NT2/D1 (cell line): ENCODE measurements around the gene TCTA.

Experiments used
- DNase-seq: peaks from one replicate; pipeline ENCODE4 v3.0.0-alpha.2; 2011; ENCODE audit warnings: low read depth, low spot score
- H3K27me3 ChIP-seq: 2 replicates; pipeline ENCODE4 v1.6.0; 2011; ENCODE audit warnings: mild to moderate bottlenecking; ENCODE audit not compliant: insufficient read length, insufficient read depth
- H3K36me3 ChIP-seq: 2 replicates; pipeline ENCODE4 v1.6.1; 2011; ENCODE audit warnings: mild to moderate bottlenecking, low read length, mixed read lengths; ENCODE audit not compliant: insufficient read depth, insufficient read length
- H3K4me1 ChIP-seq: 2 replicates; pipeline ENCODE4 v1.5.1; 2011; ENCODE audit not compliant: insufficient read depth, insufficient read length
- H3K4me3 ChIP-seq: 2 replicates; pipeline ENCODE4 v1.5.1; 2011; ENCODE audit warnings: low read depth; ENCODE audit not compliant: insufficient read length
- H3K9ac ChIP-seq: 2 replicates; pipeline ENCODE4 v1.6.0; 2011; ENCODE audit warnings: low read depth; ENCODE audit not compliant: insufficient read length
- H3K9me3 ChIP-seq: 2 replicates; pipeline ENCODE4 v1.5.1; 2011; ENCODE audit warnings: mild to moderate bottlenecking, low read length; ENCODE audit not compliant: insufficient read depth
- SUZ12 ChIP-seq: IDR thresholded peaks from 2 replicates; pipeline ENCODE4 v1.6.1; 2011; ENCODE audit not compliant: insufficient read length, insufficient read depth; ENCODE audit errors: extremely low read depth
- YY1 ChIP-seq: IDR thresholded peaks from 2 replicates; pipeline ENCODE4 v1.6.1; 2011; ENCODE audit not compliant: insufficient read length, insufficient read depth
- ZNF274 ChIP-seq: IDR thresholded peaks from 2 replicates; pipeline ENCODE4 v1.6.1; 2011; ENCODE audit warnings: mild to moderate bottlenecking, low read depth, low read length

Gene TCTA

DNA sequence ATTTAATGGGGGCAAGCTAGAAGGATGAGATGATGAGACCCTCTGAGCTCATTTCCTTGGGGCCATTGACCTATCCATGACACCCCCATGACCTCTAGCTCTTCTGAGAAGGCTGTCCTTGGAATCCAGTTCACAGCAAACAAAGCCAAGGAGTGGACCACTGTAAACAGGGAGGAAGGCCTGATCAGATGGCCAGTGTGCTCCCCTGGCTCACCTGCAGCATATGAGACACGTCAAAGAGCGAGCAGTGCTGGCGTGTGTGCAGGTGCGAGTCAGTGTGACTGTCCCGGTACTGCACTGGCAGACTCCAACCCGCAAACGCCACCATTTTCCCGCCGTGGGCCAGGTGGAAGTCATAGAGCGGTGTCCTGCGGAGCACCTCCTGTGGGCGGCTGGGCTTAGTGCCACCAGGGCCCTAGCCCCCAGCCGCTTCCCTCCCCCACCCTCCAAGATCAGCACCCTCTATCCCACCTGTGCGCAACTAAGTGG lies 9.7 kb downstream of the TCTA start:
- H3K9ac ChIP-seq, result peak overlapping the region; percentile 84
- H3K4me3 ChIP-seq, result peak overlapping the region; percentile 58
- H3K27me3 ChIP-seq, result no peaks in the 10 kb centered on the region
- DNase-seq, result no peak
- peaks cover 51% of the 10 kb centered on the region for H3K36me3 ChIP-seq
- no peaks in the 10 kb centered on the region for H3K9me3 ChIP-seq
- peak; percentile 7 for TF ChIP-seq YY1
- TF ChIP-seq SUZ12, result no peak
- H3K4me1 ChIP-seq, result peaks cover 24% of the 10 kb centered on the region

DNA sequence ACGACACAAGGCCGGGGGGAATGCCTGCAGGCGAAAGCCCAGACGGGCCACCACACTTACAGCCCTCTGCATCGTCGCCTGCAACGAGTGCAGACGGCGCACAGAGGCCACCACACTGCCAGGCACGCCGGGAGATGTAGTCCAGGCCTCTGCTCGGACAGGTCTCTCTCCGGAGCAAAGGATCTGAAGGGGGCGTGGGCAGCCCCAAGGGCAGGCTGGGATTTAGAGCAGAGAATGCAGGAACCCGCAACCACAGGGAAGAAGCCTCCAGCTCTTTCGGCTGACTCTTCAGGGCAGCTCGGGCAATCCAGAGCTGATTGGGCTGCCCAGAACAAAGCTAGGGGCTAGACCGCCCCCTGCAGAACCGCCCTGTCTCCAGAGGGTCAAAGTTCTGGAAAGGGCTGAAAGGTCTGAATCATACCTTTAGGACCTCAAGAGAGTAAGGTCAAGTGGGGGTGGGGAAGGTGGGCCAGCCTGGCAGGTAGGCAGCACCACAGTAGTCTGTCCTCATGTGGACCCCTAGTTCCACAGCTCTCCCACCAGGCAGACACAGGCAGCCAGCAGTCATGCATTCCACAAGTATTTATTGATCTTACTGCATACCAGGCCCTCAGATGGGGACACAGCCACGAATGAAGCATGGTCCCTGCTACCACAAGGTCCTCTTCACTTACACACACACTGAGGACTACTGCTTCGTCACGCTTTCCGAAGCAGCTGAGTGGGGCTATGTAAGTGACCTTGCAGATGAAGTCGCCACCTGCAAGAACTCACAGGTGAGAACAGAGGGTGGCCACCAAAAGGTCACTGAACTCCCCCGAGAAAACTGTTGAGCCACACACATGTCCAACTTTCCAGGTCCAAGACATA lies 10.4 kb downstream of the TCTA start, which contains the start of gene AMT:
Gene AMT, minus strand, starts transcription at position 95 of the 870 bp plus-strand sequence. Its CDS starts 23 bp downstream, at position 72.
- DNase-seq, result peak; percentile 80
- TF ChIP-seq YY1 (peak; percentile 4), ZNF274 (no peak)
- Histone ChIP-seq H3K27me3 (no peaks in the 10 kb centered on the region), H3K9me3 (no peaks in the 10 kb centered on the region), H3K4me1 (peaks cover 17% of the 10 kb centered on the region), H3K4me3 (peak within 1 kb of the TSS; percentile 58), H3K9ac (peak within 1 kb of the TSS; percentile 84), H3K36me3 (peaks cover 44% of the 10 kb centered on the region)

DNA sequence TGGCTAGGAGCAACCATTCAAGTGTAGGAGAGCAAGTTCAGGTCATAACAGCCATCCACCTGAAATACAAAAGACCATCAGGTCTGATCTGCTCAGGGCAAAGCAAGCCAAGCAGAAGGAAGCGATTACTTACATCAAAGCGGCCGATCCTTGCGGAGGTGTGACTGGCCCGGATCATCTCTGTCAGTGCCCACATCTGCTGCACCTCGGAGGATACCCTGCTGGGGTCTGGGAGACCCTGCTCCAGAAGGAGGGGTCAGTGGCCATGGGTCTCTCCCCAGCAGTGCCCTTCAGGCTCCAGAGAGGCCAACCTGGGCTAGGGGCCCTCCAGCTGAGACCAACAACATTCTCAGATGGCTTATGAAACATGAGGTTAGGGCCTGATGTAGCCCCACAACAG lies 12.6 kb downstream of the TCTA start:
- Histone ChIP-seq H3K9me3 (no peaks in the 10 kb centered on the region), H3K27me3 (no peaks in the 10 kb centered on the region), H3K9ac (no peak overlapping the region), H3K4me1 (peaks cover 10% of the 10 kb centered on the region), H3K4me3 (no peak overlapping the region), H3K36me3 (peaks cover 30% of the 10 kb centered on the region)
- TF ChIP-seq SUZ12 (no peak), ZNF274 (no peak), YY1 (no peak)
- no peak for DNase-seq

DNA sequence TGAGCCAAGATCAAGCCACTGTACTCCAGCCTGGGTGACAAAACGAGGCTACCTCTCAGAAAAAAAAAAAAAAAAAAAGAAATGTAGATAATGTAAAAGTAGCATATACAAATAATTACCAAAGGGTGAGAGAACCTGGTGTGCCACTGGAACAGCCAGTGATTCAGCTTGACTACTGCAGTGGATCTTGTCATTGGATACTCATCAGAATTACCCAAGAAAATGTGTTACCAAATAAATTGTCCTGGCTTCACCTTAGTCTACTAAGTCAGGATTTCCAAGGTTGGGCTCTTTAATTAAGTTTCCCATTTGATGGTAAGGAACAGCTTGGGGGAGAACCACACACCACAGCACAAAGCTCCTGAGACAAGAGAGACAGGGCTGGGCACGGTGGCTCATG lies 15.4 kb downstream of the TCTA start:
- Histone ChIP-seq H3K27me3 (no peaks in the 10 kb centered on the region), H3K9me3 (no peaks in the 10 kb centered on the region), H3K4me1 (peaks cover 5% of the 10 kb centered on the region), H3K36me3 (peaks cover 23% of the 10 kb centered on the region), H3K9ac (no peak overlapping the region), H3K4me3 (no peak overlapping the region)
- TF ChIP-seq YY1 (no peak), ZNF274 (no peak)
- no peak for DNase-seq

DNA sequence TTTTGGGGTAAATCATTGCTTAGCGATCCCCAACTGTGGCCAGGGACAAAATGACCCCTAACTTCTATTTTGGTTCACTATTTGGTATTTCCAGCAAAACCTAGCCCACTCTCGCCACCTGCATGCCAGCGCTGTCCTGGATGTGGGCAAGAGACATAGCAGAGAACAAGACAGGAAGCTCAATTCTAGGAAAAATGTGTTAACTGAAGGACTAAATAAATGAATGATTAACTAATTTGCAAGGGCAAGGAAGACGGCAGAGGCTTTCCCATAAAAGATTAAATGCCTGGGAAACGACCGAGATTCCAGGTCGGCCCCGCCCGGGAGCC lies 16.5 kb downstream of the TCTA start:
- Histone ChIP-seq H3K9ac (peak overlapping the region; percentile 85), H3K27me3 (no peaks in the 10 kb centered on the region), H3K4me3 (peak overlapping the region; percentile 76), H3K9me3 (no peaks in the 10 kb centered on the region), H3K36me3 (peaks cover 23% of the 10 kb centered on the region), H3K4me1 (no peaks in the 10 kb centered on the region)
- DNase-seq, result no peak
- TF ChIP-seq ZNF274, result no peak
- TF ChIP-seq SUZ12, result no peak
- TF ChIP-seq YY1, result no peak

DNA sequence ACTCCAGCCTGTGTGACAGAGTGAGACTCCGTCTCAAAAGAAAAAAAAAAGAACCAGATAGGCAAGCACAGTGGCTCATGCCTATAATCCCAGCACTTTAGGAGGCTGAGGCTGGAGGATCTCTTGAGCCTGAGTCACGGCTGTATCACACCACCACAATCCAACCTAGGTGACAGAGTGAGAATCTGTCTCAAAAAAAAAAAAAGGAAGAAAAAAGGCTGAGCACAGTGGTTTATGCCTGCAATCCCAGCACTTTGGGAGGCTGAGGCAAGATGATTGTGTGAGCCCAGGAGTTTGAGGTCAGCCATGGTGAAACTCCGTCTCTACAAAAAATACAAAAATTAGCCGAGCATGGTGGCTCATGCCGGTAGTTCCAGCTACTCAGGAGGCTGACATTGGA lies 22.5 kb downstream of the TCTA start:
- Histone ChIP-seq H3K27me3 (no peaks in the 10 kb centered on the region), H3K4me3 (no peak overlapping the region), H3K36me3 (no peaks in the 10 kb centered on the region), H3K9me3 (no peaks in the 10 kb centered on the region), H3K9ac (no peak overlapping the region), H3K4me1 (no peaks in the 10 kb centered on the region)
- TF ChIP-seq YY1 (no peak), SUZ12 (no peak), ZNF274 (no peak)
- DNase-seq, result no peak

DNA sequence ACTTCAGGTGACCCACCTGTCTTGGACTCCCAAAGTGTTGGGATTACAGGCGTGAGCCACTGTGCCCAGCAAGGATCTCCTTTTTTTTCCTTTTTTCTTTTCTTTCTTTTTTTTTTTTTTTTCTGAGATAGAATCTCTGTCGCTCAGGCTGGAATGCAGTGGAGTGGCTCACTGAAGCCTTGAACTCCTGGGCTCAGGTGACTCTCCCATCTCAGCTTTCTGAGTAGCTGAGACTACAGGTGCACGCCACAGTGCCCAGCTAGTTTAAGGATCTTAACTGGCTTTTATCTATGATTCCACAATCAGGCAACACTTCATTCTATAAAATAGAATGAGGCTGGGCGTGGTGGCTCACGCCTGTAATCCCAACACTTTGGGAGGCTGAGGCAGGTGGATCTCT lies 33.2 kb downstream of the TCTA start:
- H3K4me3 ChIP-seq, result no peak overlapping the region
- no peaks in the 10 kb centered on the region for H3K4me1 ChIP-seq
- no peaks in the 10 kb centered on the region for H3K27me3 ChIP-seq
- H3K9ac ChIP-seq, result no peak overlapping the region
- TF ChIP-seq YY1 (no peak), ZNF274 (no peak)
- no peak for DNase-seq
- no peaks in the 10 kb centered on the region for H3K36me3 ChIP-seq
- no peaks in the 10 kb centered on the region for H3K9me3 ChIP-seq
